ENCODE data around the gene ITPR1.
"Not testable (repeated sequence)": the region's sequence is repeated elsewhere in the genome, so short reads cannot be mapped to it uniquely, and the experiment has no call there.

The ITPR1 gene

GRCh38 chr3:4597208-4597985, 104.2 kb downstream of the ITPR1 start:
- no peak overlapping the region for H3K4me3 ChIP-seq (ENCODE audit: low read depth, low read length)
- DNase-seq (ENCODE audit: low read depth) = no peak
- no peak for TF ChIP-seq POLR2A (IDR thresholded peaks at IDR 0.05; ENCODE audit: extremely low read depth, insufficient read length)

GRCh38 chr3:4598232-4598631, 105.1 kb downstream of the ITPR1 start:
- H3K4me3 ChIP-seq (ENCODE audit: low read depth, low read length); DNase-seq (ENCODE audit: low read depth): not testable (repeated sequence)

DNA sequence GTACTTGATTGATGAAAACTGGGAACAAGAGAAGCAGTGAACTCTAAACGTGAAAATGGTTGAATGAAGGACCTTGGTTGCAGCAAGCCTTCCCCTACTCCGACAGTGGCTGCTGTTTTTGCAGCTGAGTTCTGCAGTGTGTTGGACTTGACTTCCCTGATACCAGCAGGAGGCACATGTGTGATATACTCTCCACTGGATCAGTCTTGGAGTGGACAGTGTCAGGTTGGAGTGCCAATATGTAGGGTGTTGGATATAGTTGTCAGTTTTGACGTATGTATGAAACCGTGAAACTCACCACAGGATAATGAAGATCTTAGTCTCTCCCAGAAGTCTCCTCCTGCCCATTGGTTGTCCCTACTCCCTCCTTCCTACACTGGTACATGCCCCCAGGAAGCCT, 106.5 kb downstream of the ITPR1 start:
- no peak overlapping the region for H3K4me3 ChIP-seq (ENCODE audit: low read depth, low read length)
- no peak for DNase-seq (ENCODE audit: low read depth)
- TF ChIP-seq, protein P1, sequence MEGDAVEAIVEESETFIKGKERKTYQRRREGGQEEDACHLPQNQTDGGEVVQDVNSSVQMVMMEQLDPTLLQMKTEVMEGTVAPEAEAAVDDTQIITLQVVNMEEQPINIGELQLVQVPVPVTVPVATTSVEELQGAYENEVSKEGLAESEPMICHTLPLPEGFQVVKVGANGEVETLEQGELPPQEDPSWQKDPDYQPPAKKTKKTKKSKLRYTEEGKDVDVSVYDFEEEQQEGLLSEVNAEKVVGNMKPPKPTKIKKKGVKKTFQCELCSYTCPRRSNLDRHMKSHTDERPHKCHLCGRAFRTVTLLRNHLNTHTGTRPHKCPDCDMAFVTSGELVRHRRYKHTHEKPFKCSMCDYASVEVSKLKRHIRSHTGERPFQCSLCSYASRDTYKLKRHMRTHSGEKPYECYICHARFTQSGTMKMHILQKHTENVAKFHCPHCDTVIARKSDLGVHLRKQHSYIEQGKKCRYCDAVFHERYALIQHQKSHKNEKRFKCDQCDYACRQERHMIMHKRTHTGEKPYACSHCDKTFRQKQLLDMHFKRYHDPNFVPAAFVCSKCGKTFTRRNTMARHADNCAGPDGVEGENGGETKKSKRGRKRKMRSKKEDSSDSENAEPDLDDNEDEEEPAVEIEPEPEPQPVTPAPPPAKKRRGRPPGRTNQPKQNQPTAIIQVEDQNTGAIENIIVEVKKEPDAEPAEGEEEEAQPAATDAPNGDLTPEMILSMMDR (IDR thresholded peaks at IDR 0.05; ENCODE audit: low read depth, low read length) = no peak
- no peak for TF ChIP-seq POLR2A (IDR thresholded peaks at IDR 0.05; ENCODE audit: extremely low read depth, insufficient read length)
- no peak for TF ChIP-seq MYC (IDR thresholded peaks at IDR 0.05; ENCODE audit: low read depth, low read length)
- TF ChIP-seq, protein P2, sequence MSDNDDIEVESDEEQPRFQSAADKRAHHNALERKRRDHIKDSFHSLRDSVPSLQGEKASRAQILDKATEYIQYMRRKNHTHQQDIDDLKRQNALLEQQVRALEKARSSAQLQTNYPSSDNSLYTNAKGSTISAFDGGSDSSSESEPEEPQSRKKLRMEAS (IDR thresholded peaks at IDR 0.05; ENCODE audit: low read depth, low read length) = no peak

- no peak for DNase-seq (ENCODE audit: low read depth)
- TF ChIP-seq MYC (IDR thresholded peaks at IDR 0.05; ENCODE audit: low read depth, low read length) (no peak), POLR2A (IDR thresholded peaks at IDR 0.05; ENCODE audit: extremely low read depth, insufficient read length) (no peak)
- TF ChIP-seq, protein P2 (IDR thresholded peaks at IDR 0.05; ENCODE audit: low read depth, low read length) = no peak
- TF ChIP-seq, protein P1 (IDR thresholded peaks at IDR 0.05; ENCODE audit: low read depth, low read length) = no peak
- H3K4me3 ChIP-seq (ENCODE audit: low read depth, low read length) = no peak overlapping the region
Observed at GRCh38 chr3:4600493-4600892, 107.3 kb downstream of the ITPR1 start.

DNA sequence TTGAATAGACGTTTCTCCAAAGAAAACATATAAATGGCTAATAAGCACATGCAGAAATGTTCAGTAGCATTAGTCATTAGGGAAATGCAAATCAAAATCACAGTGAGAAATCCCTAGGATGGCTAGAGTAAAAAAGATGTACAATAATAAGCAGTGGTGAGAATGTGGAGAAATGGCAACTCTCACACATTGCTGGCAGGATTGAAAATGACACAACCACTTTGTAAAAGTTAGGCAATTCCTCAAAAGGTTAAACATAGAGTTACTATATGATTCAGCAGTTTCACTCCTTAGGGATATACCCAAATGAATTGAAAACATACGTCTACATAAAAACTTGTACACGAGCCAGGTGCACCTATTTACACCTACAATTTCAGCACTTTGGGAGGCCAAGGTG, 108.7 kb downstream of the ITPR1 start:
- DNase-seq (ENCODE audit: low read depth) = peak; percentile 12
- TF ChIP-seq, protein P1 (IDR thresholded peaks at IDR 0.05; ENCODE audit: low read depth, low read length) = no peak
- no peak for TF ChIP-seq POLR2A (IDR thresholded peaks at IDR 0.05; ENCODE audit: extremely low read depth, insufficient read length)
- no peak for TF ChIP-seq MYC (IDR thresholded peaks at IDR 0.05; ENCODE audit: low read depth, low read length)
- TF ChIP-seq, protein P2 (IDR thresholded peaks at IDR 0.05; ENCODE audit: low read depth, low read length) = no peak
- H3K4me3 ChIP-seq (ENCODE audit: low read depth, low read length) = no peak overlapping the region

- no peak for DNase-seq (ENCODE audit: low read depth)
- TF ChIP-seq POLR2A (IDR thresholded peaks at IDR 0.05; ENCODE audit: extremely low read depth, insufficient read length) (no peak), MYC (IDR thresholded peaks at IDR 0.05; ENCODE audit: low read depth, low read length) (no peak)
- TF ChIP-seq, protein P1 (IDR thresholded peaks at IDR 0.05; ENCODE audit: low read depth, low read length) = no peak
- TF ChIP-seq, protein P2 (IDR thresholded peaks at IDR 0.05; ENCODE audit: low read depth, low read length) = no peak
- H3K4me3 ChIP-seq (ENCODE audit: low read depth, low read length) = no peak overlapping the region
Observed at GRCh38 chr3:4604693-4605092, 111.5 kb downstream of the ITPR1 start.

GRCh38 chr3:4606911-4607310, 113.8 kb downstream of the ITPR1 start:
- no peak overlapping the region for H3K4me3 ChIP-seq (ENCODE audit: low read depth, low read length)
- no peak for DNase-seq (ENCODE audit: low read depth)
- TF ChIP-seq, protein P1 (IDR thresholded peaks at IDR 0.05; ENCODE audit: low read depth, low read length) = no peak
- TF ChIP-seq, protein P2 (IDR thresholded peaks at IDR 0.05; ENCODE audit: low read depth, low read length) = no peak
- TF ChIP-seq POLR2A (IDR thresholded peaks at IDR 0.05; ENCODE audit: extremely low read depth, insufficient read length) (no peak), MYC (IDR thresholded peaks at IDR 0.05; ENCODE audit: low read depth, low read length) (no peak)

Measured in NB4 (cell line).